ENCODE results near the gene CIDEB. TPM values are rescaled to one million over a fixed set of nuclear protein-coding genes. Genes with fewer than 3 reads are reported as not detected.

Gene CIDEB
- total and polyA plus RNA-seq, 2 of the 13 experiments (the other 11 are each of a cell fraction or from before 2014, with no cell fraction given): 35.8 to 110 TPM

GRCh38 chr14:24310646-24311604 is 3.1 kb upstream of the CIDEB start, which contains the start of gene LTB4R (continued):
- TF ChIP-seq THRA (CRISPR knock-in tag; IDR thresholded peaks at IDR 0.05; ENCODE audit: borderline replicate concordance) (no peak), ZBTB40 (IDR thresholded peaks at IDR 0.05) (no peak), ZBTB40 (CRISPR knock-in tag; IDR thresholded peaks at IDR 0.05) (no peak), MIER2 (CRISPR knock-in tag; IDR thresholded peaks at IDR 0.05) (no peak), KAT8 (CRISPR knock-in tag; IDR thresholded peaks at IDR 0.05) (no peak), ATF1 (CRISPR knock-in tag; IDR thresholded peaks at IDR 0.05) (no peak), ARNT2 (CRISPR knock-in tag; IDR thresholded peaks at IDR 0.05; ENCODE audit: low read depth) (no peak), ZNF253 (CRISPR knock-in tag; IDR thresholded peaks at IDR 0.05; ENCODE audit: borderline replicate concordance) (no peak), ZSCAN31 (CRISPR knock-in tag; IDR thresholded peaks at IDR 0.05; ENCODE audit: low read depth) (no peak), AGO2 (optimal IDR thresholded peaks at IDR 0.05; ENCODE audit: low read depth, low read length) (peak; percentile 91), TBL1XR1 (IDR thresholded peaks at IDR 0.05; ENCODE audit: borderline replicate concordance, low read length, partially characterized antibody) (no peak), AGO1 (IDR thresholded peaks at IDR 0.05; ENCODE audit: low read depth, low read length, poor library complexity, severe bottlenecking) (peak; percentile 60), ZNF550 (CRISPR knock-in tag; IDR thresholded peaks at IDR 0.05; ENCODE audit: borderline replicate concordance) (no peak), SAFB2 (CRISPR knock-in tag; IDR thresholded peaks at IDR 0.05; ENCODE audit: borderline replicate concordance, low read depth) (0 out of 2 replicates have a peak, but pooled peaks have one; percentile 68), ZXDC (CRISPR knock-in tag; IDR thresholded peaks at IDR 0.05) (no peak), ZNF3 (CRISPR knock-in tag; IDR thresholded peaks at IDR 0.05) (no peak)

Data from HepG2 (cell line).